B cell (primary cell): ENCODE results near the gene KLHL15. TPM values are rescaled to one million over a fixed set of nuclear protein-coding genes. Genes with fewer than 3 reads are reported as not detected.

Experiments
- ATAC-seq: fragments of 200-7000 bp; cut with Tn5 transposase; one replicate; pipeline ENCODE4 v1.10.0; 2021; ENCODE audit warnings: low read depth, mild to moderate bottlenecking, moderate number of reproducible peaks, moderate library complexity
- CTCF ChIA-PET: fragments of 350-600 bp; sonication (Branson Sonifier 250); formaldehyde crosslinking; loops from one replicate; lab custom pipeline; 2021; ENCODE audit warnings: antibody characterized with exemption, inconsistent platforms; lab: Charles Lee
- POLR2A ChIA-PET: fragments of 350-600 bp; sonication (Branson Sonifier 250); formaldehyde crosslinking; loops from one replicate; lab custom pipeline; 2021; ENCODE audit warnings: antibody characterized with exemption; lab: Charles Lee
- DNase-seq: peaks from one replicate; pipeline ENCODE4 v3.0.0; 2013
- H2AFZ ChIP-seq: 2 replicates; pipeline ENCODE4 v1.6.1; 2012; ENCODE audit warnings: mild to moderate bottlenecking, low read depth, low read length; ENCODE audit not compliant: insufficient read depth, poor library complexity, severe bottlenecking
- H3K27ac ChIP-seq, 2 donors: 1 replicate in 1 of 2; 2 replicates in 1 of 2; pipeline ENCODE4 v1.5.1; 2012 to 2013; ENCODE audit warnings: low read length in 2 of 2, mild to moderate bottlenecking in 2 of 2, moderate library complexity in 1 of 2
- H3K27me3 ChIP-seq, 4 experiments: fragments of 200-600 bp in 1 of 4; sonication (generic) in 1 of 4; replicated peaks in 1 of 4; 1 replicate in 2 of 4; 2 replicates in 2 of 4; pipeline versions ENCODE4 v1.6.1 to v1.7.0; 2013 to 2016; ENCODE audit warnings: low read length in 3 of 4, mild to moderate bottlenecking in 2 of 4, mixed read lengths in 1 of 4, moderate library complexity in 1 of 4; ENCODE audit not compliant: insufficient read depth in 4 of 4, control insufficient read depth in 3 of 4; ENCODE audit errors: control extremely low read depth in 1 of 4
- H3K36me3 ChIP-seq, 2 experiments: replicated peaks in 1 of 2; 1 replicate in 1 of 2; 2 replicates in 1 of 2; pipeline versions ENCODE4 v1.6.1 to v1.7.1; 2013; ENCODE audit warnings: low read length in 1 of 2; ENCODE audit not compliant: insufficient read depth in 2 of 2, control insufficient read depth in 1 of 2; ENCODE audit errors: control extremely low read depth in 1 of 2, extremely low read depth in 1 of 2
- H3K4me1 ChIP-seq, 2 donors: fragments of 200-600 bp in 1 of 2; sonication (generic) in 1 of 2; 1 replicate in 1 of 2; 2 replicates in 1 of 2; pipeline versions ENCODE4 v1.5.1 to v1.6.1; 2013 to 2017; ENCODE audit warnings: low read length in 2 of 2; ENCODE audit not compliant: control insufficient read depth in 2 of 2, insufficient read depth in 2 of 2
- H3K4me2 ChIP-seq: replicated peaks from 2 replicates; pipeline ENCODE3; 2012; ENCODE audit warnings: mild to moderate bottlenecking, low read depth, low read length; ENCODE audit not compliant: poor library complexity, severe bottlenecking
- H3K4me3 ChIP-seq, 5 experiments: fragments of 200-600 bp in 1 of 5; sonication (generic) in 1 of 5; 1 replicate in 3 of 5; 2 replicates in 2 of 5; pipeline versions ENCODE4 v1.5.1 to v1.7.0; 2011 to 2016; ENCODE audit warnings: low read length in 4 of 5, mild to moderate bottlenecking in 4 of 5, low read depth in 2 of 5, control low read depth in 1 of 5, moderate library complexity in 1 of 5; ENCODE audit not compliant: insufficient read depth in 1 of 5; ENCODE audit errors: control extremely low read depth in 1 of 5, extremely low read depth in 1 of 5
- H3K79me2 ChIP-seq: fragments of 200-600 bp; sonication (generic); one replicate; pipeline ENCODE4 v1.6.0; 2016; ENCODE audit warnings: low read length; ENCODE audit not compliant: control insufficient read depth, insufficient read depth
- H3K9ac ChIP-seq: fragments of 200-600 bp; sonication (generic); 2 replicates; pipeline ENCODE4 v1.6.1; 2017; ENCODE audit warnings: mild to moderate bottlenecking, low read length, moderate library complexity
- H3K9me3 ChIP-seq, 3 donors: one replicate each; pipeline versions ENCODE4 v1.6.1 to v1.7.1; 2013; ENCODE audit warnings: low read length in 2 of 3; ENCODE audit not compliant: control insufficient read depth in 2 of 3, insufficient read depth in 1 of 3; ENCODE audit errors: control extremely low read depth in 1 of 3
- H4K20me1 ChIP-seq: 2 replicates; pipeline ENCODE4 v1.6.0; 2012; ENCODE audit warnings: mild to moderate bottlenecking, low read length; ENCODE audit not compliant: insufficient read depth, control insufficient read depth, poor library complexity, severe bottlenecking
- H3K27ac Mint-ChIP-seq: one replicate; pipeline ENCODE4 v1.8.0; 2021; ENCODE audit warnings: mixed read lengths
- H3K27me3 Mint-ChIP-seq: one replicate; pipeline ENCODE4 v1.8.0; 2021; ENCODE audit warnings: mixed read lengths
- H3K4me1 Mint-ChIP-seq: one replicate; pipeline ENCODE4 v1.8.0; 2021; ENCODE audit warnings: mixed read lengths
- H3K4me3 Mint-ChIP-seq: one replicate; pipeline ENCODE4 v1.8.0; 2021; ENCODE audit warnings: mixed read lengths
- H3K9me3 Mint-ChIP-seq: one replicate; pipeline ENCODE4 v1.8.0; 2022; ENCODE audit warnings: mixed read lengths; ENCODE audit not compliant: insufficient read depth
- EZH2 ChIP-seq: IDR thresholded peaks from 2 replicates; pipeline ENCODE4 v1.6.1; 2012; ENCODE audit warnings: borderline replicate concordance, low read depth, mild to moderate bottlenecking, moderate library complexity, low read length; ENCODE audit not compliant: insufficient read depth, poor library complexity, severe bottlenecking
- WGBS: methylation state at CpG from one replicate; pipeline ENCODE4 v1.1.5; 2013; ENCODE audit warnings: missing lambda C conversion rate; ENCODE audit not compliant: insufficient coverage; 5-methylcytosine and 5-hydroxymethylcytosine counted together
- intact Hi-C: fragments of 100-400 bp; cut with micrococcal nuclease; formaldehyde crosslinking; loops from one replicate; pipeline ENCODE4 v1.10.0; 2022
- polyA plus RNA-seq: library from polyadenylated mRNA; depleted of rRNA; stranded (reverse); fragments of >200 nt; gene quantifications from 2 replicates; pipeline ENCODE4 v1.2.3, GENCODE V29; 2012
- total RNA-seq, 2 donors: library from RNA; stranded (reverse); fragments of 120-200 nt in 1 of 2; gene quantifications; 1 replicate in 1 of 2; 2 replicates in 1 of 2; pipeline versions ENCODE4 v1.2.3 to v1.2.4, GENCODE V29; 2013 to 2022
- TF ChIP-seq, protein P1 (sequence below): fragments of 200-600 bp; IDR thresholded peaks from one replicate; pipeline ENCODE4 v1.8.0; 2022; ENCODE audit warnings: antibody characterized with exemption, mild to moderate bottlenecking

Gene KLHL15
- total and polyA plus RNA-seq, 2 donors (not counting 1 experiment from before 2014, with no cell fraction given), result 5.4 to 8.2 TPM

DNA sequence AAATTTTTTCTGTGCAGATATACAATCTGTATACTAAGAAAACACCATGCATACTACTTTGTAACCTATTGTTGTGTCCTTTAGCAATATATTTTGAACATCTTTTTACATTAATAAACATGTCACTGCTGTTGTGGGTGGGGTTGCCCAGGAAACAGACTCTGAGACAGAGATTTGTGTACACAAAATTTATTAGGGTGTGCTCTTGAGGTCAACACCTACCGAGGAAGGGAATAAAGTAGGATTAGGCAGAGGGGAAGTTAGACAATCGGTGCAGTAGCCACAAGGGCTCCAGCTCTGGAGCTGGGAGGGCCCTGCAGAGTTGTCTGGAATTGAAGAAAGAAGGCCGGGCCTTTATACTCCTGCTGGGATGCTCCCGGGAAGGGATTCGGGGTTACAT, 62.8 kb downstream of the KLHL15 start:
- Histone ChIP-seq H3K9ac (no peak overlapping the region), H3K4me1 (no peaks in the 10 kb centered on the region), H3K4me3 (no peak overlapping the region), H4K20me1 (no peaks in the 10 kb centered on the region), H3K36me3 (no peaks in the 10 kb centered on the region), H3K79me2 (no peaks in the 10 kb centered on the region), H3K27ac (no peak overlapping the region), H3K4me2 (no peak overlapping the region), H3K27me3 (no peaks in the 10 kb centered on the region), H3K9me3 (no peaks in the 10 kb centered on the region), H2AFZ (no peak overlapping the region)
- no peaks in the 10 kb centered on the region for H3K4me1 Mint-ChIP-seq
- TF ChIP-seq, protein P1, sequence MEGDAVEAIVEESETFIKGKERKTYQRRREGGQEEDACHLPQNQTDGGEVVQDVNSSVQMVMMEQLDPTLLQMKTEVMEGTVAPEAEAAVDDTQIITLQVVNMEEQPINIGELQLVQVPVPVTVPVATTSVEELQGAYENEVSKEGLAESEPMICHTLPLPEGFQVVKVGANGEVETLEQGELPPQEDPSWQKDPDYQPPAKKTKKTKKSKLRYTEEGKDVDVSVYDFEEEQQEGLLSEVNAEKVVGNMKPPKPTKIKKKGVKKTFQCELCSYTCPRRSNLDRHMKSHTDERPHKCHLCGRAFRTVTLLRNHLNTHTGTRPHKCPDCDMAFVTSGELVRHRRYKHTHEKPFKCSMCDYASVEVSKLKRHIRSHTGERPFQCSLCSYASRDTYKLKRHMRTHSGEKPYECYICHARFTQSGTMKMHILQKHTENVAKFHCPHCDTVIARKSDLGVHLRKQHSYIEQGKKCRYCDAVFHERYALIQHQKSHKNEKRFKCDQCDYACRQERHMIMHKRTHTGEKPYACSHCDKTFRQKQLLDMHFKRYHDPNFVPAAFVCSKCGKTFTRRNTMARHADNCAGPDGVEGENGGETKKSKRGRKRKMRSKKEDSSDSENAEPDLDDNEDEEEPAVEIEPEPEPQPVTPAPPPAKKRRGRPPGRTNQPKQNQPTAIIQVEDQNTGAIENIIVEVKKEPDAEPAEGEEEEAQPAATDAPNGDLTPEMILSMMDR, result no peak
- TF ChIP-seq EZH2, result no peak
- WGBS, result 93% methylated on average over 2 of the region's 5 CpGs
- ChIA-PET POLR2A (no interaction called here), CTCF (no interaction called here)
- DNase-seq (no peak), ATAC-seq (no peak)
- H3K9me3 Mint-ChIP-seq, result peaks cover 4% of the 10 kb centered on the region
- H3K27me3 Mint-ChIP-seq, result no peaks in the 10 kb centered on the region
- no peak overlapping the region for H3K4me3 Mint-ChIP-seq
- no peak overlapping the region for H3K27ac Mint-ChIP-seq
- intact Hi-C loops, result no loop called here

DNA sequence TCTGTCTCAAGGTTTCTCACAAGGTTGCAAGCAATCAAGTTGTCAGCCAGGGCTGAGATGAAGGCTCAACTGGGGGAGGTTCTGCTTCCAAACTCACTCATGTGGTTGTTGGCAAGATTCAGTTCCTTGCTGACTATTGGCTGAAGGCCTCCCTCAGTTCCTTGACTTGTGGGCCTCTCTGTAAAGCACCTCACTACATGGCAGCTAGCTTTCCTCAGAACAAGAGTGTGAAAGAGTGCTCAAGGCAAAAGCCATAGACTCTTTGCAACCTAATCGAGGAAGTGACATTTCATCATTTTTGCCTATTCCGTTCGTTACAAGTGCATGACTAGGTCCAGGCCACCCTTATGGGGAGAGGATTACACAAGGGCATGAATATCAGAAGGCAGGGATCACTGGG, 67.2 kb downstream of the KLHL15 start:
- DNase-seq, result no peak

More for the DNA sequence above, 67.2 kb downstream of the KLHL15 start:
- WGBS, result no CpG with 5 or more reads among the region's 3 CpGs
- H3K27me3 ChIP-seq, result no peaks in the 10 kb centered on the region
- no peak overlapping the region for H3K9ac ChIP-seq
- Mint-ChIP-seq H3K27me3 (no peaks in the 10 kb centered on the region), H3K27ac (no peak overlapping the region), H3K4me1 (no peaks in the 10 kb centered on the region), H3K4me3 (no peak overlapping the region), H3K9me3 (no peaks in the 10 kb centered on the region)
- CTCF ChIA-PET, result no interaction called here
- no peaks in the 10 kb centered on the region for H3K79me2 ChIP-seq
- no peak overlapping the region for H3K27ac ChIP-seq
- H3K4me2 ChIP-seq, result no peak overlapping the region
- no peaks in the 10 kb centered on the region for H3K9me3 ChIP-seq
- intact Hi-C loops, result no loop called here
- no peaks in the 10 kb centered on the region for H3K36me3 ChIP-seq
- TF ChIP-seq EZH2, result no peak
- TF ChIP-seq, protein P1, result no peak
- no peak overlapping the region for H3K4me3 ChIP-seq
- ATAC-seq, result no peak
- POLR2A ChIA-PET, result no interaction called here
- no peak overlapping the region for H2AFZ ChIP-seq
- no peaks in the 10 kb centered on the region for H3K4me1 ChIP-seq
- H4K20me1 ChIP-seq, result no peaks in the 10 kb centered on the region
